Measurements from ENCODE around the gene ALPK1.

DNA sequence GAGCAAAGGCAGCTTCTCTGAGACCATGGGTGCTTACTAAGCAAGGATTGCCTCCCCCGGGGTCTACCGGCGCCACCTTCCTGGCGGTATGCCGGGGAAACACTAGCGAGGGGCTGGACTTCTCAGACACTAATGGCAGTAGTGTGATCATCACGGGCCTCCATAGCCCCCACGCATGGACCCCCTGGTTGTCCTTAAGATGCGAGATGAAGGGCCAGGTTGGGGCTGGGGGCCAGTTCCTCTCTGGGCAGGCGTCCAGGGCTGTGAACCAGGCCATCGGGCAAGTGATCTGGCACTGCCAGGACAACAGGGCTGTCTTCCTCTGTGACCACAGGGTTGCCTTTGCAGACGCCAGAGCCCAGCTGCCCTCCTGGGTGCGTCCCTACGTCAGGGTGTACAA lies 60.7 kb downstream of the ALPK1 start:
- TF ChIP-seq POLR2AphosphoS5 (IDR thresholded peaks at IDR 0.05) (no peak), POLR2A (IDR thresholded peaks at IDR 0.05; ENCODE audit: low read depth) (no peak)
- TF ChIP-seq, protein P1, sequence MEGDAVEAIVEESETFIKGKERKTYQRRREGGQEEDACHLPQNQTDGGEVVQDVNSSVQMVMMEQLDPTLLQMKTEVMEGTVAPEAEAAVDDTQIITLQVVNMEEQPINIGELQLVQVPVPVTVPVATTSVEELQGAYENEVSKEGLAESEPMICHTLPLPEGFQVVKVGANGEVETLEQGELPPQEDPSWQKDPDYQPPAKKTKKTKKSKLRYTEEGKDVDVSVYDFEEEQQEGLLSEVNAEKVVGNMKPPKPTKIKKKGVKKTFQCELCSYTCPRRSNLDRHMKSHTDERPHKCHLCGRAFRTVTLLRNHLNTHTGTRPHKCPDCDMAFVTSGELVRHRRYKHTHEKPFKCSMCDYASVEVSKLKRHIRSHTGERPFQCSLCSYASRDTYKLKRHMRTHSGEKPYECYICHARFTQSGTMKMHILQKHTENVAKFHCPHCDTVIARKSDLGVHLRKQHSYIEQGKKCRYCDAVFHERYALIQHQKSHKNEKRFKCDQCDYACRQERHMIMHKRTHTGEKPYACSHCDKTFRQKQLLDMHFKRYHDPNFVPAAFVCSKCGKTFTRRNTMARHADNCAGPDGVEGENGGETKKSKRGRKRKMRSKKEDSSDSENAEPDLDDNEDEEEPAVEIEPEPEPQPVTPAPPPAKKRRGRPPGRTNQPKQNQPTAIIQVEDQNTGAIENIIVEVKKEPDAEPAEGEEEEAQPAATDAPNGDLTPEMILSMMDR (IDR thresholded peaks at IDR 0.05): no peak

Data from esophagus muscularis mucosa (tissue), 3 donors.